ENCODE data around the gene SH3BGRL.

SH3BGRL gene

DNA sequence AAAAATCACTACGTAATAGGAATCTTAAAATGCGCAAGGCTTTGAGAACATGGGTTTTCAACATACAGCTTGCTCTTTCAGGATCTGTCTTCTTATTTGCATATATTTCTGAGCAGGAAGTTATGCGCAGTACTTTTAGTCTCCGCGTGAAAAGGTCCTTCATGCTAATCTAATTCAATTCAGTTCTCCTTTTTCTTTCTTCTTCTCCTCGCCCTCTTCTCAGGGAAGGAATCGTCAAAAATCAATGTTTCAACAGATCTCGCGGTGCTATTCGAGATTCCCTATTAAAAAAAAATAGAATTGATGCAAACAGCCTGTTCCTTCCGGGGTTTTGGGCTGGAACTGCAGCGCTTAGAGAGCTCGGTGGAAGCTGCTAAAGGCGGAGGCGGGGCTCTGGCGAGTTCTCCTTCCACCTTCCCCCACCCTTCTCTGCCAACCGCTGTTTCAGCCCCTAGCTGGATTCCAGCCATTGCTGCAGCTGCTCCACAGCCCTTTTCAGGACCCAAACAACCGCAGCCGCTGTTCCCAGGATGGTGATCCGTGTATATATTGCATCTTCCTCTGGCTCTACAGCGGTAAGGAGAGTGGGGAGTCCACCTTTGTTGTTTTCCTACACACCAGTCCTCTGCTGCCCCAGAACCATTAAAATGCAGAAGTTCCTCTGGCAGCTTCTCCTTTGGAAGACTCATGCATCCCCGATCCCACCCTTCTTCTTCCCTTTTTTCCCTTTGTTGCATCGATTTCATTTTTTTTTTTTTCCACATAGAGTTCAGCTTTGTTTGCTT is at the start of gene SH3BGRL, which contains the start of gene HMGN5:
TSS of gene SH3BGRL (plus strand) at position 432 of the 785 bp plus-strand sequence. CDS start at position 531, 99 bp downstream.
TSS of gene HMGN5 (minus strand) at position 243 of the 785 bp plus-strand sequence. CDS start 80,364 bp downstream, outside the sequence.
- in situ Hi-C loops (cut with MboI; ENCODE audit: low sequenced_read_pairs): no loop called here

DNA sequence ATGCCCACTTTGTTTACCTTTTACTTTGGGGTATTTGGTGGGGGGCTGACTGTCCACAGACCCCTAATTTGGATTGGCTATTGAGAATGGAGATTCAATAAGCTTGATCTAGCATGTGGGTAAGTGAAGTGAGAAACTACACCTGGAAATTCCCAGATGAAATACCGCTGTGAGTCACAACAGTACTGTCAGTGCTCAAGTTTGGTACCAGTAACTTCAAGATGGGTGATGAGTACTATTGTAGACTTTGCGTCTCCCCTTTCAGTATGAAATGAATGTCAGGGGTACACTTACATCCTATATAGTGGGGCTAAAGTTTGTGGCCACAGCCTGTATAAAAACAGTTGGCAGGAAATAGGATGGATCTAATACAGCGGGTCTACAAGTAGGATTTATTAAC is 33.5 kb upstream of the SH3BGRL start:
- in situ Hi-C loops (cut with MboI; ENCODE audit: low sequenced_read_pairs): no loop called here

DNA sequence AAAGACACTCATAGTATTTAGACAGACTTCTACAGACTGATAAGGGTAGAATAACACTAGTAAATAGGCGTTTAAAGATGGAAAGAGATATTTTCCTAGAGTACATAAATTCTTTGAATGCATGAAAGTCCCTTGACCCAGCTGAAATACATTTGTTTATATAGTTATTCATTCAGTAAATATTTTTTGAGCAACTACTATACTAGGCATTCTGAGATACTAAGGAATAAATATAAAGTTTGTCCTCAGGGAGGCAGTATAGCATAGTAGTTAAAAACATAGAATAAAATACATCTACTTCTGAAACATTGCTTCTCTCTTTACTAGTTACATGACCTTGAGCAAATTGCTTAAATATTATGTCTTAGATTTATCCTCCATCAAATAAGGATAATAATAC is 27.6 kb upstream of the SH3BGRL start:
- in situ Hi-C loops (cut with MboI; ENCODE audit: low sequenced_read_pairs): no loop called here

DNA sequence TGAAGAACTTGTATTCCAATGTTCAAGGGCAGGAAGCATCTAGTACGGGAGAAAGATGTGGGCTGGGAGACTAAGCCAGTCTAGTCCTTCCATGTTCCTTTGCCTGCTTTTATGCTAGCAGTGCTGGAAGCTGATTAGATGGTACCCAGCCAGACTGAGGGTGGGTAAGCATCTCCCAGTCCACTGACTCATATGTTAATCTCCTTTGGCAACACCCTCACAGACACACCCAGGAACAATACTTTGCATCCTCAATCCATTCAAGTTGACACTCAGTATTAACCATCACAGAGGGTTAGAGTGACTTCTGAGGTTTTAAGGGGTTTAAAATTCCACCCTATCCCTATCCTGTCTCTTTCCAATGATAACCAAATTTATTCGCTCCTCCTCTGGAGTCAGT is 6.6 kb upstream of the SH3BGRL start:
- in situ Hi-C loops (cut with MboI; ENCODE audit: low sequenced_read_pairs): no loop called here

DNA sequence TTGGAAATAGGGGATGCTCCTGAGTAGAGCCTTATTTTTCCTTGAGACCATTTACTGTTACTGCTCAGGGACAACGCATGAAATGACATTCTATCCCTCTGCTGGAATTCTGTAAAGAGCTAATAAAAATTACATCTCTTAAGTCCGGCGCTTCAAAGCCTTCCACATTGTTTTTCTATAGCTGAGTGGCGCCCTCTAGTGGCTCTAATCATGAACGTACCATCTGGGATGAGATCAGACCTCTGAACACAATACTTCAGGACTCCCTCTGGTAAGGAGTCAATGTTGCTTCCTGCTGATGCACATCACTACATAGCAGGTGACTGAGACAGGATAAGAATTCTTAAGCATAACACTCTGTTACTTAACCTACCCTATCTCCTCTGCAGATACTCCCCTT is 6.2 kb upstream of the SH3BGRL start:
- in situ Hi-C loops (cut with MboI; ENCODE audit: low sequenced_read_pairs): no loop called here

DNA sequence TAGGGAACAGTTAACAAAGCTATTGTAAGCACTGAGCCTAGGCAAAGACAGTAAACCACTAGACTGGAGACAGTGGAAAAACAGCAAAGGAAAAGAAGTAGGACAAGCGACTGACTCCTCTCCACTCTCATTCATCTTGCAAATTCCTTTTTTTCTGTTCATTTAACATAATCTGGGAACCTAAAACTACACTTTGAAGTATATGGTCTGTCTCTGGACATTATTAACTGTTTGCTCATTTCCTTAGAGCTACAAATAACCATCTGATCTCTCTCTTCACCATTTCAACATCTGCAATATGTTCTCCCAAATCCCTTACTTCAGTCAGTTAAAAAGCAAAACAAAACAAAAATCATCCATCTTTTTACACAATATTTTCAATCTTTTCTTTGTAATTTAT is 831 bp upstream of the SH3BGRL start:
- in situ Hi-C loops (cut with MboI; ENCODE audit: low sequenced_read_pairs): no loop called here

DNA sequence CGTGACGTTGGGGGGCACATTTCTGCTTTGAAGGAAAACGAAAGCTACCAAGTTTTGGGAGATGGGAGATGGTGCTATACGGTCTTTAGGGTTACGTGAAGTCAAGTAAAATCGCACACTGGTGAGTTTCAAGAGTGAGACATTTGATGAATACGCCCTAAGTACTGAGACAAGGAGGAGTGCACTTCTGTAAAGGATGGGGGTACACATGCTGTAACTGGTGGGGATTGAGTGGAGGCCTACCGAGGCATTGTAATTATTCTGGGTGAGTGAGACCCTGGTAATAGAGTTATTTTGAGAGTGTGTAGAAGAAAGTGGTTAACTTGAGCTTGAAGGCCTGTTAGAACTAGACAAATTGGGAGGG is 536 bp downstream of the SH3BGRL start:
- in situ Hi-C loops (cut with MboI; ENCODE audit: low sequenced_read_pairs): no loop called here

DNA sequence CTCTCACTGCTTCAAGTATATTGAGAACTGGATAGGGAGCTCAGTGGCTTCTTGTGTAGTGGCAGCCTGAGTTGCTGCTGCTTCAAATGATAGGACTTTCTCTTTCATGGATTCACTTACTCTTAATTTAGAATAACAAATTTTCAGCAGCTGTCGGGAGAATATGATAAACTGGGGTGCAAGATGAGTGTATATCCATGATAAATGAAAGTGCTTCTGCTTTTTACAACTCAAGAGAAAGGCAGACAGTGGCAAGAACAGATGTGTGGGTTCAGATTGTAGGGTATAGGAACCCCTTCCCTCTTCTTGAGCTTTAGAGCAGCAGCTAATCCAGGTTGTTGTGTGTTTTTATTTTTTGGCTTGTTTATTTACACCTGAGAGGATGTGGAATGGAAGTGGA is 1.0 kb downstream of the SH3BGRL start:
- in situ Hi-C loops (cut with MboI; ENCODE audit: low sequenced_read_pairs): no loop called here

DNA sequence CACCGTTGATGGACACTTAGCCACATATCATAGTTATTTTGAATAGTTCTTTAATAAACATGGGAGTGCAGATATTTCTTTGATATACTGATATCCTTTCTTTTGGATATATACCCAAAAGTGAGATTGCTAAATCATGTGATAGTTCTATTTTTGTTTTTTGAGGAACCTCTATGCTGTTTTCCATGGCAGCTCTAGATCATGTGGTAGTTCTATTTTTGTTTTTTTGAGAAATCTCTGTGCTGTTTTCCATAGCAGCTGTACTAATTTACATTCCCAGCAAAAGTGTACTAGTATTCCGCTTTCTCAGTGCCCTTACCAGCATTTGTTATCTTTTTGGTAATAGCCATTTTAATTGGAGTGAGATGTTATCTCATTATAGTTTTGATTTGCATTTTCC is 3.6 kb downstream of the SH3BGRL start:
- in situ Hi-C loops (cut with MboI; ENCODE audit: low sequenced_read_pairs): no loop called here

DNA sequence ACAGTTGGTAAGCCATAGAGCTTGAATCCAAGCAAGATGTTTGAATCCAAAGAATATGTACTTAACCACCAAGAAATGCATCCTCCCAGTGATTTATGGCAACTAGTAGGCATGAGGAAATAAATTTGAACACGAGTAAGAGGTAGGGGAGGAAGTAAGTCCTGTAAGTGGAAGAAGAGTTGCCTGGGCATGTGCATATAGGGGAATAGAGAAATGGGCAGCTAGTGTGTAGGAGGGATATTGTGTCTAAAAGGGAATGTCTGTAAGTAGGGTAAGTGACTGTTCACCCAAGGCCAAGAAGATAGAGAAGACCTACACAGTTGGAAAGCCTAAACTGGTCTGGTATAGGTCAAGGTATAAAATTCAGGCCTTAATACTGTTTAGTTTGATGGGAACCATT is 4.6 kb downstream of the SH3BGRL start:
- in situ Hi-C loops (cut with MboI; ENCODE audit: low sequenced_read_pairs): no loop called here

DNA sequence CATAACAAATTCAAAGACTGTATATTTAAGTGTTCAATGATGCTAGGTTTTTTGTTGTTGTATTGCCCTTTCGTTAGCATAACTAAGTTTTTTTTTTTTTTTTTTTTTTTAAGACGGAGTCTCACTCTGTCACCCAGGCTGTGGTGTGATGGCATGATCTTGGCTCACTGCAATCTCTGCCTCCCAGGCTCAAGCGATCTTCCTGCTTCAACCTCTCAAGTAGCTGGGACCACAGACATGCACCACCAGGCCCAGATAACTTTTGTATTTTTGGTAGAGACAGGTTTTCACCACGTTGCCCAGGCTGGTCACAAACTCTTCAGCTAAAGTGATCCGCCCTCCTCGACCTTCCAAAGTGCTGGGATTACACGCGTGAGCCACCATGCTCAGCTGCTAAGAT is 7.0 kb downstream of the SH3BGRL start:
- in situ Hi-C loops (cut with MboI; ENCODE audit: low sequenced_read_pairs): no loop called here

DNA sequence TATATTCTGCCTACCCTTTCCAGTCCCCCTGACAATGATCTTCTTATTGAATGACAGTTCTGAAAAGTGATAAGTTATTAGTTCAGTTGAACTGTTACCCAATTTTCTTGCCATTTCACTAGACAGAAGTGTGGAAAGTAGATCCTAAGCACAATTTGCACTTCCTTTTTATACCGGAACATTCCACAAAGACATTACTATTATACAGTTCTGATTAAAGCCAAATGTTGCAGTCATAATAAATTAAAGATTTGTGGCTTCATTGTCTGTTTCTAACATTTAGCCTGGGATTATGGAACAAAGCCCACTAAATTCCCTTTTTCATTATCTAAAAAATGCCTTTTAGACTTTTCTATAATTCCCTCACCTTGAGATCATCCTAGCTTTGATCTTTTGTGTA is 13.8 kb downstream of the SH3BGRL start:
- in situ Hi-C loops (cut with MboI; ENCODE audit: low sequenced_read_pairs): no loop called here

DNA sequence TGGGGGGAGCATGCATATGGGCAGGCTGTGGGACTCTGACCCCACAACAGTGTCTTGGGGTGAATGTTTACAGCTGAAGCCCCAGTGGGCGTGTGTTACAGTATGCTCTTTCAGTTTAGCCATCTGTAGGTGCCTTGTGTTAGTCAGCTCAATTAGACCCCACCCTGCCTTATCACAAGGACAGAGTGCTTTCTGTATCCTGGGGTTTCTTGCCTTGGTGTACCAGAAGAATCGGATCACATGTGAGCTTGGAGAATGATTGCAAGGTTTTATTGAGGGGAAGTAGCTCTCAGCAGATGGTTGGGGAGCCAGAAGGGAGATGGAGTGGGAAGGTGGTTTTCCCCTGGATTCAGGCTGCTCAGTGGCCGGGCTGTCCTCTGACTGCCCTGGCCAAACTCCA is 27.3 kb downstream of the SH3BGRL start:
- in situ Hi-C loops (cut with MboI; ENCODE audit: low sequenced_read_pairs): no loop called here

DNA sequence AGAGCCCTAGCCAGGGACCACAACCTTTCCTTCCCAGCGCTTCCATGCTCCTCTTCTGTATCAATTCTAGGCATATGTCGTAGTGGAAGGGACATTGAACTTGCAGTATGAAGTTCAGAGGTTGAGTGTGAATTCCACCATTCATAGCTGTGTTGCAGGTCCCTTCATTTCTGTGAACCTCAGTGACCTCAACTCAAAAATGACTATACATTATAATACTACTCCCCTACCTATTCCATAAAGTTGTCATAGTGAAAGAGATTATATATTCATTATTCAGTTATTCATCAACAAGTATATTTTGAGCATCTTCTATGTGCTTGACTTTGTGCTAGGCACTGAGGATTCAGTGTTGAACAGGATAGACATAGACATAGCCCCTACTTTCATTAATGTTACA is 28.0 kb downstream of the SH3BGRL start:
- in situ Hi-C loops (cut with MboI; ENCODE audit: low sequenced_read_pairs): no loop called here

DNA sequence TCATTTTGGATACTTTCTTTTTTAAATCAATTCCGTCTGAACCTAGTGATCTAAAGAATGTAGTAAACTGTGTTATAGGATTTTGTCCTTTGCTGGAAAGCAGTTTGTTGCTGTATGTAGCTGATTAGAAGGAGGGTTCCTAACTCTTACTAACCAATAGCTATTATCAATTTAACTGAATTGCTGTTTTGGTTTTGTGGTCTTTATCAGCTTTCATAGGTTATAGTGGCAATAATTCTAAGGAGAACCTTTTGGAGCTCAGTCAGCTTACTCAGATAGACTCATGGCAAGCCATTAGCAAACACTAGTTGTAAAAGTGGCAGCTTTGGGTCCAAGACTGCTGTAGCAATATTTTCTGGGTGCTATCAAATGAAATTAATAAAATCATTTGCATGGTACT is 29.6 kb downstream of the SH3BGRL start:
- in situ Hi-C loops (cut with MboI; ENCODE audit: low sequenced_read_pairs): no loop called here

DNA sequence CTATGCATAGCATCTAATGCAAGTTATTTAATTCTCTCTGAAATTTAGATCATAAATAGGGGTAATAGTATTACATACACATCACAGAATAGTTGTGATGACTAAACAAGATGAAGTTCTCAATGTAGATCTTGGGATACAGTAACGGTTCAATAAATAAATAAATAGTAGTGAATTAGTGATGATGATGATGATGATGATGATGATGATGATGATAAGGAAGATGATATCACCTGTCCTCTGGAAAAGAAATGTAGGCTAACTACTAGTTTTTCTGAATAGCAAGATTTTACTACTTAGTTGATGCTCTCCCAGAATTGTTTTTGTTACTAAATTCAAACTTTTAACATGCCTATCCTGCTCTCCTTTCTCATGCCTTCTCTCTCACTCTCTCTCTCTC is 30.3 kb downstream of the SH3BGRL start:
- in situ Hi-C loops (cut with MboI; ENCODE audit: low sequenced_read_pairs): no loop called here

DNA sequence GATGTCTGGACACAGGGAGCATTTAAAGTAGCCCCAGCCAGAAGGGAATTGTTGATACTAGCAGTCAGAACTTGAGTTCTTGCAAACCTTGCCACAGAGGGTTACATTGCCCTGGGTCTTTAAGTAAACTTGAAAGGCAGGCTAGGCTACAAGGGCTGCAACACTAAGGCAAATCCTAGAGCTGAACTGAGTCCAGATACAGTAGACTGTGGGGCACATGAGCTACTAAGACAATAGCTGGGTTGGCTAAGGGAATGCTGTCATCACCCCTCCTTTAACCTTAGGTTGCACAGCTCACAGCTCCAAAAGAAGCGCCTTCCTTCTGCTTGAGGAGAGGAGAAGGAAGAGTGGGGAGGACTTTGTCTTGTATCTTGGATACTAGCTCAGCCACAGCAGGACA is 35.6 kb downstream of the SH3BGRL start:
- in situ Hi-C loops (cut with MboI; ENCODE audit: low sequenced_read_pairs): no loop called here

DNA sequence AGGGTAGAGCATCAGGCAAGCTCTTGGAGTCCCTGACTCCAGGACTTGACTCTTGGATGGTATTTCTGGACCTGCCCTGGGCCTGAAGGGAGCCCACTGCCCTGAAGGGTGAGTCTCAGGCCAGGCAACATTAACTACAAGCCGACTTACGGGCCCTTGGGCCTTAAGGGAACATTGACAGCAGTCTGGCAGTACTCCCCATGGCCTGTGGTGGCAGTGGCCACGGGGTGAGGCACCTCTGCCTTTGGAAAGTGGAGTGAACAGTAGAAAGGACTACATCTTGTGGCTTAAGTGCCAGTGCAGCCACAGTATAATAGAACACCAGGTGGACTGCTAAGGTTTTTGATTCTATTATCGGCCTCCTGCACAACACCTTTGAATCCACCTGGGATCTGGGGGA is 36.3 kb downstream of the SH3BGRL start:
- in situ Hi-C loops (cut with MboI; ENCODE audit: low sequenced_read_pairs): no loop called here

DNA sequence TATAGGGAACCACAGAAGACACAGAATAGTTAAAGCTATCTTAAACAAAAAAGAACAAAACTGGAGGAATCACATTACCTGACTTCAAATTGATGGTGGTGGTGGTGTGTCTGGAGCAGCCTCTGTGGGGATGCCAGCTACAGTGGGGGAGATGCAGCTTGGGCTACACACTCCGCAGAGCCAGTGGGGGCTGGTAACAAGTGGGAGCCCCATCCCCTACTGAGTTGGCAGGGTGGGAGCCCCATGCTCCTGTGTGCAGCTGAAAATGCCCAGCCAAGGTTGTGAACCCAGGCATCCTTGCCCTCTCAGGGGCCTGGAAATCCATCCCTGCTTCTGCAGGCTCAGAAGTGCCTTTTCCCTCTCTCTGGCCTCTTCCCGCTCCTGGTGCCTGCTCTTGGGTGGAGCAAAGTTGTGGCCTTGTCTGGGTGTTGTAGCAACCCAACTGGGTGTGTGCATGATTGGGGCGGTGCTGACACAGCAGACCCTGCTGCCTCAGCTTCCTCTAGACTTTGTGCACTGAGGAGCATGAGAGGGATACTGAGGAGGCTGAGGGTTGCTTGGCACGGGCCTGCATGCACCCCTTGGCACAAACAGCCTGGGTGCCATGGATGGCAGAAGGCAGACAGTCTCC is 38.9 kb downstream of the SH3BGRL start:
- in situ Hi-C loops (cut with MboI; ENCODE audit: low sequenced_read_pairs): no loop called here

DNA sequence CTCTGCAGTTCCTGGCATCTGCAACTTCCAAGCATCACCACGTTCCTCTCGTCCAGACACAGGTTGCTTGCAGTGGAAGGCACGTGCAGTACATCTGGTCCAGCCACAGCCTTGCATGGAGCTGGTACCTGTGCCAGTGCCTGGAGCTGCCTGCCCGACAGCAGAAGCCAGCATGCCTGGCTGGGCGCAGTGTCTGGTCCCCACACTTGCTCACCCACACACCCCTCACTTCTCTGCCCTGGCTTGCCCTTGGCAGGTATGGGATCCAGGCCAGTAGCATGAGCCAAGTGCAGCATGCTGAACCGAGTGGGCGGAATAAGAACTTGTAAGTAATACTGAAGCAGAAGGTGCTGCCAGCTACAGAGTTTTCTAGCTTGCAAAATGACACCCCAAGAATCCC is 39.9 kb downstream of the SH3BGRL start:
- in situ Hi-C loops (cut with MboI; ENCODE audit: low sequenced_read_pairs): no loop called here

DNA sequence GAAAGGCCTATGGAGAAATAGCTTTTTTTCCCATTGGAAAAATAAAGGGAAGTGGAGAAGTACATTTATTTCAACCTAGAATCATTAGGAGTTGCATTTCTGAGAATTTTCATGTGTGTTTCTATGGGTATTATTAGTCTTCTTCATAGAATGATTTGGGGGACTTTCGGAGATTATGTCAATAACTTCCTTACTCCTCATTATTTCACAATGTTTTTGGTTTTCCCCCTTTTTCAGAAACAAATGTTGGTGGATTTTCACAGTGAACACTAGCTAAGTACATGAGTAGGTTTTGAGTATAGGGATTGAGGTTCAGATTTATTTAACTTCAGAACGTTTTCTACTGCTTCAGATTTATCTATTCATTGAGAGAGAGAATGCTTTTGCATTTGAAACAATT is 54.0 kb downstream of the SH3BGRL start:
- in situ Hi-C loops (cut with MboI; ENCODE audit: low sequenced_read_pairs): no loop called here

DNA sequence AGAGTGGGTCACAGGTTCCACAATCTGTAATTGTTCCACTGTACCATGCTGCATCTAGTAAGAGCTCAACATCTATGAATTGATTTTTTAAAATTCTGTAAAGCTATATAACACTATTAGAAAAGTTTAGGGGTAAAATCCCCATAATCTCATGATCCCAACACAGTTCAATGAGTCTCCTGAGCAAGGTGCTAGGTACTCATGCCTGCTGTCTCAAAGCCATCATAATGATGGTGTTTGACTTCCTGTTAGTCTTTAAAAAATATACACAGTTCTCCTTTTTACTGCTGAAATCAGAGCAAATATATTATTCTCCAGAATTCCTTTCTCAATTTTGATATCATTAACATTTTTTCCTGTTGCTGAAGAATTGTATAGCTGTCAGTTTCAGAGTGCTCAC is 55.9 kb downstream of the SH3BGRL start:
- in situ Hi-C loops (cut with MboI; ENCODE audit: low sequenced_read_pairs): no loop called here

All from HL-60/S4 treated with phorbol 12-myristate 13-acetate at 8.2 ng/mL for 4 days and 3 days (cell line).